ENCODE results near the gene LILRB3. TPM values are rescaled to one million over a fixed set of nuclear protein-coding genes. Genes with fewer than 3 reads are reported as not detected.
"Not testable (repeated sequence)": the region's sequence is repeated elsewhere in the genome, so short reads cannot be mapped to it uniquely, and the experiment has no call there.

LILRB3 gene
- total RNA-seq, 2 experiments from 2014 or later = 5.3 to 5.8 TPM

GRCh38 chr19:54190503-54191010 is 32.2 kb downstream of the LILRB3 start:
- DNase-seq = peak; percentile 100
- CTCF ChIA-PET = interaction anchor here (0.9 to 5.4 kb wide), 4 partner anchors 20 to 198 kb away, joined by 4 to 43 read pairs (median 6); partner anchors contain the start of gene CNOT3
- Mint-ChIP-seq H3K9me3 (no peaks in the 10 kb centered on the region), H3K27ac (peak overlapping the region; percentile 99), H3K4me3 (peak overlapping the region; percentile 85), H3K4me1 (peaks cover 41% of the 10 kb centered on the region), H3K27me3 (no peaks in the 10 kb centered on the region), H3K36me3 (ENCODE audit: low read depth) (peaks cover 36% of the 10 kb centered on the region)
- POLR2A ChIA-PET = interaction anchor here (1.0 to 7.8 kb wide), 10 partner anchors 10 to 324 kb away, joined by 3 to 169 read pairs (median 8); partner anchors contain the start of genes CNOT3, LENG1, MYADM and PRPF31

GRCh38 chr19:54189735-54190502 is 32.9 kb downstream of the LILRB3 start:
- Mint-ChIP-seq H3K4me1 (peaks cover 41% of the 10 kb centered on the region), H3K4me3 (peak overlapping the region; percentile 85), H3K9me3 (no peaks in the 10 kb centered on the region), H3K36me3 (ENCODE audit: low read depth) (peaks cover 35% of the 10 kb centered on the region), H3K27me3 (no peaks in the 10 kb centered on the region), H3K27ac (peak overlapping the region; percentile 99)
- ChIA-PET CTCF (interaction anchor here (0.7 to 5.4 kb wide), 17 partner anchors 10 to 1465 kb away, joined by 3 to 43 read pairs (median 5); partner anchors contain the start of genes CNOT3, LENG1, PRPF31 and RPS9), POLR2A (interaction anchor here (1.0 to 7.8 kb wide), 14 partner anchors 11 to 323 kb away, joined by 3 to 169 read pairs (median 7); partner anchors contain the start of genes CNOT3, LENG1, LENG8 and MYADM)
- DNase-seq = peak; percentile 100

- Mint-ChIP-seq H3K36me3 (ENCODE audit: low read depth) (peaks cover 34% of the 10 kb centered on the region), H3K9me3 (no peaks in the 10 kb centered on the region), H3K4me3 (peak within 1 kb of the TSS; percentile 85), H3K27ac (peak within 1 kb of the TSS; percentile 99), H3K4me1 (peaks cover 41% of the 10 kb centered on the region), H3K27me3 (no peaks in the 10 kb centered on the region)
- no peak for DNase-seq
- POLR2A ChIA-PET = interaction anchor here (0.7 to 7.8 kb wide), 13 partner anchors 11 to 260 kb away, joined by 3 to 169 read pairs (median 6); partner anchors contain the start of genes CNOT3, LENG1, LENG8 and PRPF31
- CTCF ChIA-PET = interaction anchor here (0.7 to 5.4 kb wide), 15 partner anchors 11 to 1465 kb away, joined by 3 to 43 read pairs (median 5); partner anchors contain the start of genes CNOT3, LENG1, PRPF31 and RPS9
Measured at GRCh38 chr19:54189145-54189734, 33.6 kb downstream of the LILRB3 start, which contains the start of gene MBOAT7. Gene MBOAT7 (minus strand): TSS chr19:54189580. CDS start chr19:54188508, 1,072 bp downstream.

DNA sequence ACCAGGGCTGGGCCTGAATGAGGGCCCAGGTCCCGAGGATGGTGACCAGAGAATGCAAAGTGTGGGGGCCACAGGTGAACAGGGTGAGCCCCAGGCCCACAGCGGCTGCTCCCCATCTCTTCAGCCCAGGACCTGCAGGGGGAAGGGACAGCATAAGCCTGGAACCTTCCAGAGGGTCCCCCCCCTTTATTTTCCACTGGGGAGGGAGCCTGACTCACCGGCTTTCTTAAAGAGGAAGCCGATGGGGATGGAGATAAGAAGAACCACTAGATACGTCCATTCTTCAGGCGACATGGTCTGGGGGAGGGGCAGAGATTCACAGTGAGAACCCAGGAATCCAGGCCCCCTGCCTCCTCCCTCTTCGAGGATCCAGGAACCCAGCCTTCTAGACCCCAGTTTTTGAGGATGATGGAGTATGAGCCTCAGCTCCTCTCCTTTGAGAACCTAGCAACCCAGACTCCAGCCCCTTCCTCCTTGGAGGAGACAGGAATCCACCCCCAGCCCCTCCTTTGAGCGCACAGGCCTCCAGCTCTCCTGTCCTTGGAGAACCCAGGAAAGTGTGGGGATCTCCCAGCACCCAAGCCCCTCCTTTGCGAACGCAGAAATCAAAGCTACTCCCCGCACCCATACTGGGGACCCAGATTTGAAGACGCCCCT is 34.5 kb downstream of the LILRB3 start:
- Mint-ChIP-seq H3K4me3 (peak overlapping the region; percentile 85), H3K27ac (peak overlapping the region; percentile 87), H3K36me3 (ENCODE audit: low read depth) (peaks cover 38% of the 10 kb centered on the region), H3K4me1 (peaks cover 42% of the 10 kb centered on the region), H3K27me3 (no peaks in the 10 kb centered on the region), H3K9me3 (no peaks in the 10 kb centered on the region)
- ChIA-PET POLR2A (interaction anchor here (0.7 to 7.8 kb wide), 10 partner anchors 12 to 203 kb away, joined by 3 to 169 read pairs (median 6); partner anchors contain the start of genes CNOT3 and RPS9), CTCF (interaction anchor here (1.2 to 5.4 kb wide), 8 partner anchors 12 to 194 kb away, joined by 3 to 43 read pairs (median 10); partner anchors contain the start of genes CNOT3, LENG1 and RPS9)
- peak; percentile 76 for DNase-seq

GRCh38 chr19:54186934-54187381 is 35.8 kb downstream of the LILRB3 start:
- Mint-ChIP-seq H3K27ac (peak overlapping the region; percentile 44), H3K4me3 (peak overlapping the region; percentile 85), H3K4me1 (peaks cover 29% of the 10 kb centered on the region), H3K9me3 (no peaks in the 10 kb centered on the region), H3K36me3 (ENCODE audit: low read depth) (peaks cover 36% of the 10 kb centered on the region), H3K27me3 (no peaks in the 10 kb centered on the region)
- ChIA-PET POLR2A (interaction anchor here (1.1 to 7.8 kb wide), 5 partner anchors 14 to 72 kb away, joined by 3 to 169 read pairs (median 4); partner anchors contain the start of genes CNOT3 and RPS9), CTCF (interaction anchor here (2.9 to 5.4 kb wide), 3 partner anchors 13 to 79 kb away, joined by 16 to 43 read pairs (median 33); partner anchors contain the start of gene RPS9)
- DNase-seq = no peak

DNA sequence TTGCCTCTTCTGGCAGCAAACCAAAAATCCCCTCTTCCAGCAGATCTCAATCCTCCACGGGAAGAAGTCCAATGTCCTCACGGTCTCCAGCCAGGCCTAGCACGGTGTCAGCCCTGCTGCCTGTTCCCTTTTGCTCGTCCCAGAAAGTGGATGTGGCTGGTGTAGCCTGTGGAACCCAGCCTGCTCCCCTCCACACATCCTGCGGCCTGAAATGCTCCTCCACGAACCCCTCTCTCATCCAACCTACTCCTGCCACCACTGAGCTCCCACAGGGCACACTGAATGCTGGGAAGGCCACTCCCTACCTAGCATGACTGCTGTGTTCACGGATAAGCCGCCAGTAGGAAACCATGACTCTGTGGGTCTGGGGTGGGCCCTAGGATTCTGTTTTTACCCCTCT is 36.5 kb downstream of the LILRB3 start:
- ChIA-PET CTCF (no interaction called here), POLR2A (interaction anchor here (1.1 to 7.8 kb wide), 4 partner anchors 13 to 72 kb away, joined by 3 to 169 read pairs (median 3); partner anchors contain the start of genes RPS9 and TMC4)
- DNase-seq = no peak
- Mint-ChIP-seq H3K9me3 (no peaks in the 10 kb centered on the region), H3K36me3 (ENCODE audit: low read depth) (peaks cover 34% of the 10 kb centered on the region), H3K27me3 (no peaks in the 10 kb centered on the region), H3K4me3 (no peak overlapping the region), H3K4me1 (peaks cover 24% of the 10 kb centered on the region), H3K27ac (no peak overlapping the region)

DNA sequence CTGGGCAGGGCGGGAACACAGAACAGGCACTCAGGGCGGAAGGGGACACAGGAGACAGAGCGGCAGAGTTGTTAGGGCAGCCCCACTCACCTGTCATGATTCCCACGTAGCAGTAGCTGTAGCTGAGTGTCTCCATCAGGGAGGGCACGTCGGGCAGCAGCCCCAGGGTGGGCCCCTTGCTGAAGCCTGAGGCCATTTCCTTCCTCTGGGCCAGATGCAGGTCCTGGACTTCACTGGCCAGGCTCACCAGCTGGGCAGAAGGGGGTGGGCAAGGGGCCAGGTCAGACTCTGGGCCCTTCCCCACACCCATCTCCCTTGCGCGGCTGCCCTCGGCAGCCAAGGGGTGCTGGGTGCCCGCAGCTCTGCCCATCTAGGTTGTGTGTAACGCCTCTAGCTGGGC is 39.4 kb downstream of the LILRB3 start:
- H3K27me3 Mint-ChIP-seq = no peaks in the 10 kb centered on the region
- ChIA-PET POLR2A (no interaction called here), CTCF (interaction anchor here (1.6 kb wide), 1 partner anchor 15 kb away, joined by 5 read pairs; no protein-coding TSS in a partner anchor)
- no peak for DNase-seq
- peaks cover 40% of the 10 kb centered on the region for H3K36me3 Mint-ChIP-seq (ENCODE audit: low read depth)
- H3K9me3 Mint-ChIP-seq = no peaks in the 10 kb centered on the region
- H3K27ac Mint-ChIP-seq = no peak overlapping the region
- H3K4me3 Mint-ChIP-seq = no peak overlapping the region
- H3K4me1 Mint-ChIP-seq = peaks cover 24% of the 10 kb centered on the region

- POLR2A ChIA-PET, H3K27me3 Mint-ChIP-seq, DNase-seq, H3K4me1 Mint-ChIP-seq, H3K27ac Mint-ChIP-seq, H3K9me3 Mint-ChIP-seq, H3K4me3 Mint-ChIP-seq: not testable (repeated sequence)
- CTCF ChIA-PET = interaction anchor here (1.6 kb wide), 1 partner anchor 14 kb away, joined by 5 read pairs; no protein-coding TSS in a partner anchor
- peaks cover 35% of the 10 kb centered on the region for H3K36me3 Mint-ChIP-seq (ENCODE audit: low read depth)
Measured at GRCh38 chr19:54181894-54182293, 40.9 kb downstream of the LILRB3 start.

DNA sequence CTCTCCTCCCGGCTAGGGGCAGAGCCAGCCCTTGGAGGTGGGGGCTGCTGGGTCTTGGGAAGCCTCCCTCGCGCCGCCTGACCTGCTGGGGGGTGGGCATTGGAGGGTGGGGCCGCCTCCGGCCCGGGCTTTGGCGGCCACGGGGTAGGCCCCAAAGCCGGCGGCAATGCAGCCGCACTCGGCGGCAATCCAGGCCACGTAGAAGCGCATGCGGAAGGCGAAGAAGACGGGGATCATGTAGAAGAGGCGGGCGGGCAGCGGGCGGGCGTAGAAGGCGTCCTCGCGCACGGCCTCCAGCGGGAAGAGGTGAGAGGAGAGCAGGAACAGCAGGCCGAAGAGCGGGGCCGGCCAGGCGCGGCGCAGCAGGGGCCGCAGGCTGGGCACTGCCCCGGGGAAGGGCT is 42.1 kb downstream of the LILRB3 start:
- no peak for DNase-seq
- H3K4me1 Mint-ChIP-seq = peaks cover 2% of the 10 kb centered on the region
- POLR2A ChIA-PET = interaction anchor here (1.0 kb wide), 1 partner anchor 20 kb away, joined by 3 read pairs; no protein-coding TSS in a partner anchor
- H3K9me3 Mint-ChIP-seq = no peaks in the 10 kb centered on the region
- CTCF ChIA-PET = no interaction called here
- H3K36me3 Mint-ChIP-seq (ENCODE audit: low read depth) = peaks cover 26% of the 10 kb centered on the region
- no peaks in the 10 kb centered on the region for H3K27me3 Mint-ChIP-seq
- no peak overlapping the region for H3K27ac Mint-ChIP-seq
- no peak overlapping the region for H3K4me3 Mint-ChIP-seq

DNA sequence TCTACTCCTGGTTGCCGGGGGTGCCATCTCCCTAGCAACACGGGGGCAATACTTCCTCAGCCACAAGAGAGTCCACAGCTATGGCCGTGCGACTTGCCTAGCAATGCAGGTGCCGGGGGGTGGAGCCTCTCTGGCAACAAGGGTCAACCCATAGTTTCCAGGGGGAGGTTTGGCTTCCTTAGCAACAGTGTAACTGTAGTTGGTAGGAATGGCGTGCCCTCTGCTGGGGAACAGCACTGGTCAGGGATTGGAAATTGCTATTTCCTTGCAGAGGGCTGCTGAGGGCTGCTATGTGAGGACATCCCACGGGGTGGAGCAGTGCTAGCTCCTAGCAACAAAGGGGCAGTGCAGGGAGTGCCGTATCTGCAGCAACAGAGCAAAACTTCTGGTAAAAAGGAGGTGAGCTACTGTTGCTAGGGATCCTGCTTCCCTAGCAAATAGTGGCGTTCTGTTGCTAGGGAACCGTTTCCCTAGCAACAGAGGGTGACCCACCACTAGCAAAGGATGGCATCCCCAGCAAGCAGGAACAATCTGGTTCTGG is 42.8 kb downstream of the LILRB3 start:
- CTCF ChIA-PET = no interaction called here

GRCh38 chr19:54179262-54179852 is 43.5 kb downstream of the LILRB3 start:
- no peaks in the 10 kb centered on the region for H3K9me3 Mint-ChIP-seq
- H3K27ac Mint-ChIP-seq = no peak overlapping the region
- peaks cover 2% of the 10 kb centered on the region for H3K4me1 Mint-ChIP-seq
- no peak for DNase-seq
- H3K27me3 Mint-ChIP-seq = no peaks in the 10 kb centered on the region
- ChIA-PET POLR2A (interaction anchor here (1.0 kb wide), 1 partner anchor 19 kb away, joined by 3 read pairs; no protein-coding TSS in a partner anchor), CTCF (no interaction called here)
- H3K36me3 Mint-ChIP-seq (ENCODE audit: low read depth) = peaks cover 23% of the 10 kb centered on the region
- H3K4me3 Mint-ChIP-seq = no peak overlapping the region

More for the DNA sequence above, 42.8 kb downstream of the LILRB3 start:
- Mint-ChIP-seq H3K4me1 (peaks cover 2% of the 10 kb centered on the region), H3K9me3 (no peaks in the 10 kb centered on the region), H3K27me3 (no peaks in the 10 kb centered on the region), H3K36me3 (ENCODE audit: low read depth) (peaks cover 23% of the 10 kb centered on the region), H3K27ac (no peak overlapping the region), H3K4me3 (no peak overlapping the region)
- DNase-seq = no peak
- POLR2A ChIA-PET = interaction anchor here (1.0 kb wide), 1 partner anchor 19 kb away, joined by 3 read pairs; no protein-coding TSS in a partner anchor

Measured in activated CD4-positive, alpha-beta memory T cell treated with anti-CD3 and anti-CD28 coated beads, Interleukin-2, amount 10 ng/mL, durations not matched to agents 7 days and 5 days (primary cell).